CD4-positive, alpha-beta T cell treated with Interleukin-4 for 1 hour (primary cell): ENCODE results near the gene PRR20A.
"Not testable (repeated sequence)": the region's sequence is repeated elsewhere in the genome, so short reads cannot be mapped to it uniquely, and the experiment has no call there.

ENCODE experiments used
- DNase-seq, 2 donors: peaks; one replicate each; pipeline ENCODE4 v3.0.0-alpha.2; 2020 to 2022

Gene PRR20A

DNA sequence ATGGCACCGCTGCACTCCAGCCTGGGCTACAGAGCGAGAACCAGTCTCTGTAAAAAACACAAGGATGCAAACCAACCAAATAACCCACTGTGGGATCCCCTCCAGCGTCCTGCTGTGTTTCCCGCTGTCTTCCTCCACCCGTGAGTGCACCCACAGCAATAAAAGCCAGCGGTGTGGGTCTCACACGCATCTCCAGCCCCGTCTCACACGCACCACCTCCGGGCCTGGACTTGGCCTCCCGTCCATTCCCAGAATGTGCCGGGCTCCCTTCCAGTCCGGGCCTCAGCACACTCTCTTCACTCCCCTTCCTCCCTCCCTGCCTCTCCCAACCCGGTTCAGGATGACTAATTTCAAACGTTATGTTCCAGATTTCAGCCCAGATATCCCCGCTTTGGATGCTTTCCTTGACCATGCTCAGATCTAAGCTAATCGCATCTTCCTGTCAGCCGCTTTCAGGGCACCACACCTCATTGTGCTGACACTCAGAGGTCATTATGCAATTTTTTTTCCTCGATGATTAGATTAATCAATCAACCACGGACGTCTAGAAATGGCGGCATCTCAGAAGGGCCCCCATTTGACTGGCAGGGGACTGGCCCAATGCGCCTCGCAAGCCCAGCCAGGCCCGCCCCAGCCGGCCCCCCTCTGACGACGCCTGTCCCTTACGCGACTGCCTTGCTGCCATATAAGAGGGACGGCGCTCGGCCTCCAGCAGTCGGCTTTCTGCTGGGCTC lies at the start of gene PRR20A:
Gene PRR20A (plus strand): TSS at position 684 of the 734 bp plus-strand sequence. CDS start 387 bp downstream, outside the sequence.
- not testable (repeated sequence) for DNase-seq

DNA sequence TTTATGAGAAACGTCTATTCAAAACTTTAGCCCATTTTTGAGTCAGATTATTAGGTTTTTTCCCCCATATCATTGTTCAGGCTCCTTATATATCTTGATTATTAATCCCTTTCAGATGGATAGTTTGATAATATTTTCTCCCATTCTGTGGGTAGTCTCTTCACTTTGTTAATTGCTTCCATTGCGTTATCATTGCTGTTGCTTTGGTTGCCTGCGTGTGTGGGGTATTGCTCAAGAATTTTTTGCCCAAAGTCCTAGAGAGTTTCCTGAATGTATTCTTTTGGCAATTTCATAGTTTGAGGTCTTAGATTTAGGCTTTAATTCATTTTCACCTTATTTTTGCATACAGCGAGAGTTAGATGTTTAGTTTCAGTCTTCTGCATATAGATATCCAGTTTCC lies 25.8 kb upstream of the PRR20A start:
- no peak for DNase-seq

DNA sequence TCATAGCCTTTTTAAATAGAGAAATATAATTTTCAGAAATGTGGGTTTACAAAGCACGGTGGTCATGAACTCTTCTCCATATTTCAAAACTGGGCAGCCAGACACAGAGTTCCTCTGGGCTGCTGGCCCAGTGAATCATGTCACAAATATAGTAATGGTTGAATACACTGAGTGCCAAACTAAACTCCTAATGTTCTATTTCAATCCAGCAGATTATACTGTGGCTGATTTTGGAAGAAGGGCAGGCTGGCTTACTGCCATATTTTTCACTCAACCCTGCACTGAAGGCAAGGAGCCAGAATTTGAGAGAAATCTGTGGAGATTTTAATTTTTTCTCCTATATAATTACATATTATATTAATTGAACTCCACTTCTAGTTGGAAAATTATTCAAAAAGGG lies 17.0 kb upstream of the PRR20A start:
- no peak for DNase-seq

DNA sequence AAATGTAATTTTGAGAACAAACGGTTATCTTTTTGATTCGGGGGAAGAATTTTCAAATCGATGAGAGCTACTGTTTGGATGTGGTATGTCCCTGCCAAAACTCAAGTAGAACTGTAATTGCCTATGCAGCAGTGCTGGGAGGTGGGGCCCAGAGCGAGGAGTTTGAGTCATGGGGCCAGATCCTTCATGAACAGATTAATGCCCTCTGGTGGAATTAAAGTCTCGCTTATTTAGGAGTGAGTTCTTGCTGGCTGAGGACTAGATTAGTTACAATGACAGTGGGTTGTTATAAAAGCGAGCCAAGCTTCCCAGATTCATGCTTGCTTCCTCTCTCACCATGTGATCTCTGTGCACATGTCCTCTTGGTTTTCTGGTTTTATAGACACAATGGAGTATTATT lies 11.8 kb upstream of the PRR20A start:
- DNase-seq = no peak

DNA sequence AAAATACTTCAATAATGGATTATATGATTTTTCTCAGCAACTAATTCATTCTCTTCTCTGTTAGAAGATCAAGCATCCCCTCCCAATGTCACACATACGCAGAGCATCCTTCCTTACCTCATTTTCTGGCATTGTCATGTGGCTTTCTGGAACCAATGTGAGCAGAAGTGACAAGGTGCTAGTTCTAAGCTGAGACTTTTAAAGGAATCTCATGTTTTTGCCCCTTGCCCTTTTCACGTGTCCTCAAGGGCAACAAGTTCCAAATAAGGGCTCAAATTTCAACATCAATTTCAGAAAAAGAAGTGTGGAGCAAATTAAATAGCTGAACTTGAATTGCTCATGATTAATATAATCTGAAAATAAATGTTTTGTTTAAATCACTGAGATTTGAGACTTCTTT lies 4.6 kb upstream of the PRR20A start:
- no peak for DNase-seq

DNA sequence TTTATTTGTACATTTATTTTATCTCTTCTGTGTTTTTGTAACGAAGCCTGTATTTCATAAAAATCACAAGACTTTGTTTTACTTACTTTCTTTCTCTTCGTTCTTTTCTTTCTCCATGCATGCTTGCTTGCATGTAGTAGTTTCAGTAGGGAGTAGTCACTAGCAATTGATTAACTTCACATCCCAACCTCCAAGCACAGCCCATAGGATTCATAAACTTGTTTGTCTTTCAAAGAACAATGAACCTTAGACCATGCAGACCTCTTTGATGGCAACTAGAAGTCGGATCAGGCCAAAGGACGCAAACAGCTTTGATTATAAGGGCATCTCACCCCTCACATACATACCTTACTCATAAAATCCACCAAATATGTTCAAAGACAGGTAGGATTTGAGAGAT lies 3.1 kb upstream of the PRR20A start:
- DNase-seq = no peak

DNA sequence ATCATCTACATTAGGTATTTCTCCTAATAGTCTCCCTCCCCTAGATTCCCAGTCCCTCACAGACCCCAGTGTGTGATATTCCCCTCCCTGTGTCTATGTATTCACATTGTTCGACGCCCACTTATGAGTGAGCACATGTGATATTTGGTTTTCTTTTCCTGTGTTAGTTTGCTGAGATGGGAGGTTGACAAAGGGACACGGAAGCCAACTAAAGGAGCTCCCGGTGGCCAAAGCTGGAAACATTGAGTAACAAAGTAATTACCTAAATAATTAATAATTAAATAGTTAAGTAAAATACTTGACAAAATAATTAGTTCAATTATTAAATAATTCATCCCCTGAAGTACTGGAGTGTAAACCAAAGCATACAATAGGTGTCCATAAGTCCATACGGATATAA lies 1.7 kb upstream of the PRR20A start:
- no peak for DNase-seq

DNA sequence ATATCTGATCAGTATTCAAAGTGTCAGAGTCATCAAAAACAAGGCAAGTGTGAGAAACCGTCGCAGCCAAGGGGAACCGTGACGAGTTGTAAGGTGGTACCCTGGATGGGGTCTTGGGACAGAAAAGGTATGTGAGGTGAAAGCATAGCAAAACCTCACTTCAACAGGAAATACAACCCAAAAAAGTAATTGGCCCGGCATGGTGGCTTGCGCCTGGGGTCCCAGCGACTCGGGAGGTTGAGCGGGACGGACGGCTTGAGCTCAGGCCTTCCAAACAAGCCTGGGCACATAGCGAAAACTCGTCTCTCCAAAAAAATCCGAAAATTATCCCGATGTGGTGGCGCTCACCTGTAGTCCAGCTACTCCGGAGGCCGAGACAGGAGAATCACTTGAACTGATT lies 937 bp upstream of the PRR20A start:
- not testable (repeated sequence) for DNase-seq

DNA sequence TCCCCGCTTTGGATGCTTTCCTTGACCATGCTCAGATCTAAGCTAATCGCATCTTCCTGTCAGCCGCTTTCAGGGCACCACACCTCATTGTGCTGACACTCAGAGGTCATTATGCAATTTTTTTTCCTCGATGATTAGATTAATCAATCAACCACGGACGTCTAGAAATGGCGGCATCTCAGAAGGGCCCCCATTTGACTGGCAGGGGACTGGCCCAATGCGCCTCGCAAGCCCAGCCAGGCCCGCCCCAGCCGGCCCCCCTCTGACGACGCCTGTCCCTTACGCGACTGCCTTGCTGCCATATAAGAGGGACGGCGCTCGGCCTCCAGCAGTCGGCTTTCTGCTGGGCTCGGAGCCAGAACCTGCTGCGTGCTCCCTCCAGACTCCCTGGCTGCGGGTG lies 6.5 kb downstream of the PRR20A start, which contains the start of gene PRR20B:
Gene PRR20B (plus strand): TSS at position 301 of the 400 bp plus-strand sequence. CDS start 387 bp downstream, outside the sequence.
- DNase-seq = not testable (repeated sequence)

DNA sequence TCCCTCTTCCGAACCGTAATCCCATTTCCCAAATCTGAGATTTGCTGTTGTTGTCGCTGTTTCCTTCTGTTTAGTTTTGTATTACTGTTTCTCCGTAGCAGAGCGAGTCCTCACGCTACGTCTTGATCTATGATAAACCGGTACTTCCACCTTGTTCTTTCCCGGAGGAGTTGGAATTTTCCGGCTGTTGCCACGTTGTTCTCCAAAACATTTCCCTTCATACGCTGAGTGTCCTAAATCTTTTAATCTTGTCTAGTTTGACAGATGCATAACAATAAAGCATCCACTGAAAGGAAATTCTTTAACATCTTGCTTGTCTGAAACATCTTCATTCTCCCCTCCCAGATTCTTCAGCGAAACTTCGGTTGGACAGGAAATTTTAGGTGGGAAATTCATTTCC lies 7.4 kb downstream of the PRR20A start:
- not testable (repeated sequence) for DNase-seq

DNA sequence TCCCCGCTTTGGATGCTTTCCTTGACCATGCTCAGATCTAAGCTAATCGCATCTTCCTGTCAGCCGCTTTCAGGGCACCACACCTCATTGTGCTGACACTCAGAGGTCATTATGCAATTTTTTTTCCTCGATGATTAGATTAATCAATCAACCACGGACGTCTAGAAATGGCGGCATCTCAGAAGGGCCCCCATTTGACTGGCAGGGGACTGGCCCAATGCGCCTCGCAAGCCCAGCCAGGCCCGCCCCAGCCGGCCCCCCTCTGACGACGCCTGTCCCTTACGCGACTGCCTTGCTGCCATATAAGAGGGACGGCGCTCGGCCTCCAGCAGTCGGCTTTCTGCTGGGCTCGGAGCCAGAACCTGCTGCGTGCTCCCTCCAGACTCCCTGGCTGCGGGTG lies 13.0 kb downstream of the PRR20A start, which contains the start of gene PRR20C:
Gene PRR20C (plus strand): TSS at position 301 of the 400 bp plus-strand sequence. CDS start 387 bp downstream, outside the sequence.
- DNase-seq = not testable (repeated sequence)

DNA sequence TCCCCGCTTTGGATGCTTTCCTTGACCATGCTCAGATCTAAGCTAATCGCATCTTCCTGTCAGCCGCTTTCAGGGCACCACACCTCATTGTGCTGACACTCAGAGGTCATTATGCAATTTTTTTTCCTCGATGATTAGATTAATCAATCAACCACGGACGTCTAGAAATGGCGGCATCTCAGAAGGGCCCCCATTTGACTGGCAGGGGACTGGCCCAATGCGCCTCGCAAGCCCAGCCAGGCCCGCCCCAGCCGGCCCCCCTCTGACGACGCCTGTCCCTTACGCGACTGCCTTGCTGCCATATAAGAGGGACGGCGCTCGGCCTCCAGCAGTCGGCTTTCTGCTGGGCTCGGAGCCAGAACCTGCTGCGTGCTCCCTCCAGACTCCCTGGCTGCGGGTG lies 19.6 kb downstream of the PRR20A start, which contains the start of gene PRR20D:
Gene PRR20D (plus strand): TSS at position 301 of the 400 bp plus-strand sequence. CDS start 387 bp downstream, outside the sequence.
- not testable (repeated sequence) for DNase-seq

DNA sequence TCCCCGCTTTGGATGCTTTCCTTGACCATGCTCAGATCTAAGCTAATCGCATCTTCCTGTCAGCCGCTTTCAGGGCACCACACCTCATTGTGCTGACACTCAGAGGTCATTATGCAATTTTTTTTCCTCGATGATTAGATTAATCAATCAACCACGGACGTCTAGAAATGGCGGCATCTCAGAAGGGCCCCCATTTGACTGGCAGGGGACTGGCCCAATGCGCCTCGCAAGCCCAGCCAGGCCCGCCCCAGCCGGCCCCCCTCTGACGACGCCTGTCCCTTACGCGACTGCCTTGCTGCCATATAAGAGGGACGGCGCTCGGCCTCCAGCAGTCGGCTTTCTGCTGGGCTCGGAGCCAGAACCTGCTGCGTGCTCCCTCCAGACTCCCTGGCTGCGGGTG lies 26.2 kb downstream of the PRR20A start, which contains the start of gene PRR20E:
Gene PRR20E (plus strand): TSS at position 301 of the 400 bp plus-strand sequence. CDS start 387 bp downstream, outside the sequence.
- DNase-seq = not testable (repeated sequence)

DNA sequence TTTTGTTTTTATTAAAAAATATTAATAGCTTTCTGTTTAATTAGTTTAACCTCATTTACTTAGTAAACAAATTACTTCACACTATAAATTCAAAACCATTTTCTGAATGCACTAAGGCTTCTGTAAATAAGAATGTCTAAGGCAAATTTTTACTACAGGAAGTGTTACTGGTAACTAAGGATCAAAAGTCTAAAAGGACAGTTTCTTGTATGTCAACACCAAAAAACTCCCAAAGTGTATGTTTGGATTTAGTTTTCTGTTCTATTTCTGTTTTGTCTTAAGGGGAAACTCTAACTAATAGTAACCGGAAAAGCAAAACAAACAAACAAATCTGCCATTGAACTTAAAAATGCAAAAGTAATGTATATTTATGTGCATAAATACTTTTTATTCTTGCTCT lies 50.9 kb downstream of the PRR20A start:
- no peak for DNase-seq
